AG09309 (cell line): ENCODE results near the gene NXPE2.

ENCODE experiments used
- DNase-seq: peaks from one replicate; pipeline ENCODE4 v3.0.0-alpha.2; 2010; ENCODE audit warnings: low read depth
- H3K4me3 ChIP-seq: 2 replicates; pipeline ENCODE4 v1.5.1; 2011; ENCODE audit warnings: mild to moderate bottlenecking, low read depth, low read length, moderate library complexity; ENCODE audit not compliant: control insufficient read depth
- CTCF ChIP-seq: IDR thresholded peaks from 2 replicates; pipeline ENCODE4 v1.5.1; 2011; ENCODE audit warnings: mild to moderate bottlenecking, low read depth, low read length, inconsistent platforms; ENCODE audit not compliant: insufficient read depth, control insufficient read depth; ENCODE audit errors: missing control alignments

The NXPE2 gene

GRCh38 chr11:114705280-114706024, 27.1 kb downstream of the NXPE2 start:
- no peak for TF ChIP-seq CTCF
- DNase-seq: no peak
- H3K4me3 ChIP-seq: no peak overlapping the region

GRCh38 chr11:114709960-114710359, 31.6 kb downstream of the NXPE2 start:
- DNase-seq: no peak
- no peak for TF ChIP-seq CTCF
- no peak overlapping the region for H3K4me3 ChIP-seq

GRCh38 chr11:114713756-114714155, 35.4 kb downstream of the NXPE2 start:
- H3K4me3 ChIP-seq: no peak overlapping the region
- no peak for DNase-seq
- no peak for TF ChIP-seq CTCF

GRCh38 chr11:114719562-114719961, 41.2 kb downstream of the NXPE2 start:
- H3K4me3 ChIP-seq: no peak overlapping the region

GRCh38 chr11:114724916-114725524, 46.7 kb downstream of the NXPE2 start:
- no peak for DNase-seq
- H3K4me3 ChIP-seq: no peak overlapping the region
- no peak for TF ChIP-seq CTCF

More at GRCh38 chr11:114719562-114719961, 41.2 kb downstream of the NXPE2 start:
- DNase-seq: no peak
- no peak for TF ChIP-seq CTCF

GRCh38 chr11:114725623-114726022, 47.3 kb downstream of the NXPE2 start:
- no peak overlapping the region for H3K4me3 ChIP-seq
- no peak for TF ChIP-seq CTCF
- no peak for DNase-seq
